Mammary epithelial cell (primary cell): ENCODE results near the gene GPRC5B.

Source experiments
- CTCF ChIP-seq, 2 donors: IDR thresholded peaks in 1 of 2; conservative IDR thresholded peaks in 1 of 2; 2 replicates each; pipeline ENCODE4 v1.5.1; 2011 to 2012; ENCODE audit warnings: inconsistent platforms in 2 of 2, low read length in 2 of 2, mild to moderate bottlenecking in 2 of 2, control low read depth in 1 of 2, low read depth in 1 of 2; ENCODE audit not compliant: insufficient read depth in 1 of 2; ENCODE audit errors: extremely low read depth in 1 of 2
- EZH2 ChIP-seq: IDR thresholded peaks from 2 replicates; pipeline ENCODE4 v1.6.1; 2012; ENCODE audit warnings: low read length, inconsistent platforms, borderline replicate concordance

- TF ChIP-seq CTCF (conservative IDR thresholded peaks at IDR 0.05 in 1 of 2, IDR thresholded peaks at IDR 0.05 in 1 of 2; ENCODE audit: extremely low read depth in 1 of 2, insufficient read depth in 1 of 2, low read depth in 1 of 2, low read length in 2 of 2), result no peak
- TF ChIP-seq EZH2, result no peak
These were observed 25.0 kb downstream of the GPRC5B start for GRCh38 chr16:19859603-19860002.
